ENCODE data around the gene MAFF. TPM values are rescaled to one million over a fixed set of nuclear protein-coding genes. Genes with fewer than 3 reads are reported as not detected.

The MAFF gene
- polyA plus RNA-seq, 1 of the 3 experiments (the other 2 are of a cell fraction), result 7.9 TPM

DNA sequence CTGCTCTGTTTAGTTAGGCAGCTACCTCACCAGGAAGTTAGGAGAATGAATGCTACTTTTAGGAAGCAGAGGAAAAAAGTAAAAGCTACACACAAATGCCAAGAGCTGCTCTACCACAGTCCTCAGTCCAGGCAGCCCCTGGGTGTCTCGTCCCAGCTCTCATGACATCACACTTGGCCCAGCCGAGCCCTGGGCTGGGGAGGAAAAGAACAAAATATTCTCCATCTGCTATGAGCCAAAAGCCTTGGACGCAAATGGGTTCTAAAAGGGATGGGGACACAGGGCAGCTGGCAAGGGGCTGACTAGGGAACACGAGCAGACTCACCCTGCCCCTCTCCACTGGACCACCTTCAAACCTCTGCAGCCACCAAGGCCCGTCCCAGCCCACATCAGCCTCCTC lies 44.9 kb downstream of the MAFF start:
- Histone ChIP-seq H3K9me3 (no peaks in the 10 kb centered on the region), H4K20me1 (ENCODE audit: insufficient read depth) (no peaks in the 10 kb centered on the region), H3K9me2 (no peaks in the 10 kb centered on the region), H3K4me3 (ENCODE audit: low read depth in 2 of 2, low read length in 1 of 2) (no peak overlapping the region), H3K27me3 (ENCODE audit: insufficient read depth) (no peaks in the 10 kb centered on the region), H3K4me1 (ENCODE audit: control insufficient read depth in 1 of 2, insufficient read depth in 2 of 2, low read depth in 1 of 2, low read length in 1 of 2) (peaks cover 0 to 8% of the 10 kb centered on the region in 2 experiments; a peak in 1 of 4 replicates), H2AFZ (ENCODE audit: low read depth) (no peak overlapping the region), H3K9ac (no peak overlapping the region), H3K36me3 (replicated peaks in 1 of 2; ENCODE audit: control insufficient read depth in 1 of 2, insufficient read depth in 2 of 2, low read length in 1 of 2) (peaks cover 0 to 6% of the 10 kb centered on the region in 2 experiments), H3F3A (replicated peaks; ENCODE audit: insufficient read depth) (no peaks in the 10 kb centered on the region), H3K79me2 (ENCODE audit: insufficient read depth) (peaks cover 36% of the 10 kb centered on the region; the same call in 1 of the 2 replicates), H3K4me2 (no peak overlapping the region), H3K27ac (ENCODE audit: low read depth in 2 of 2, low read length in 1 of 2) (no peak overlapping the region)
- TF ChIP-seq TEAD4 (IDR thresholded peaks at IDR 0.05; ENCODE audit: borderline replicate concordance, insufficient read depth) (no peak), GATA2 (CRISPR knock-in tag; IDR thresholded peaks at IDR 0.05) (no peak), FOXM1 (IDR thresholded peaks at IDR 0.05; ENCODE audit: low read depth) (no peak)
- POLR2A ChIA-PET, result no interaction called here
- CTCF ChIA-PET, result no interaction called here
- WGBS (ENCODE audit: low lambda C conversion rate), result 63% methylated on average over 2 of the region's 5 CpGs
- no peak for DNase-seq

DNA sequence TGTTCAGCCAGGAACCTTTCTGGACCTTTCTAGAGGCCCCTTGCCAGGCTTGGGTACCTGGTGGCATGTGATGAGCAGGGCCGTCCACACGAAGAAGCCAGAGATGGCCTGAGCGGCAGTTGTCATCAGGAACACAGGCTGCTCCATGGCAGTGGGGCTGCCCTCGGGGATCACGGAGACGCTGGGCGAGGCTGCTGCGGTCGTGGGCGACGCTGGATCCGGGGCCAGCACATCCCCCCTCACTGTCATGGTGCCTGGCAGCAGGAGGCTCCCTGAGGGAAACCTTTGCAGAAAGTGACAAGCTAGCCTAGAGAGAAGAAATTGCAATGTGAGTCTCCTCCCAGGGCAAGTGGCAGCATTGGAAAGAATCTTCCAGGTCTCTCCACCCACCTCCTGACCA lies 45.9 kb downstream of the MAFF start:
- no CpG with 5 or more reads among the region's 12 CpGs for WGBS (ENCODE audit: low lambda C conversion rate)
- POLR2A ChIA-PET, result no interaction called here
- TF ChIP-seq, protein P1, sequence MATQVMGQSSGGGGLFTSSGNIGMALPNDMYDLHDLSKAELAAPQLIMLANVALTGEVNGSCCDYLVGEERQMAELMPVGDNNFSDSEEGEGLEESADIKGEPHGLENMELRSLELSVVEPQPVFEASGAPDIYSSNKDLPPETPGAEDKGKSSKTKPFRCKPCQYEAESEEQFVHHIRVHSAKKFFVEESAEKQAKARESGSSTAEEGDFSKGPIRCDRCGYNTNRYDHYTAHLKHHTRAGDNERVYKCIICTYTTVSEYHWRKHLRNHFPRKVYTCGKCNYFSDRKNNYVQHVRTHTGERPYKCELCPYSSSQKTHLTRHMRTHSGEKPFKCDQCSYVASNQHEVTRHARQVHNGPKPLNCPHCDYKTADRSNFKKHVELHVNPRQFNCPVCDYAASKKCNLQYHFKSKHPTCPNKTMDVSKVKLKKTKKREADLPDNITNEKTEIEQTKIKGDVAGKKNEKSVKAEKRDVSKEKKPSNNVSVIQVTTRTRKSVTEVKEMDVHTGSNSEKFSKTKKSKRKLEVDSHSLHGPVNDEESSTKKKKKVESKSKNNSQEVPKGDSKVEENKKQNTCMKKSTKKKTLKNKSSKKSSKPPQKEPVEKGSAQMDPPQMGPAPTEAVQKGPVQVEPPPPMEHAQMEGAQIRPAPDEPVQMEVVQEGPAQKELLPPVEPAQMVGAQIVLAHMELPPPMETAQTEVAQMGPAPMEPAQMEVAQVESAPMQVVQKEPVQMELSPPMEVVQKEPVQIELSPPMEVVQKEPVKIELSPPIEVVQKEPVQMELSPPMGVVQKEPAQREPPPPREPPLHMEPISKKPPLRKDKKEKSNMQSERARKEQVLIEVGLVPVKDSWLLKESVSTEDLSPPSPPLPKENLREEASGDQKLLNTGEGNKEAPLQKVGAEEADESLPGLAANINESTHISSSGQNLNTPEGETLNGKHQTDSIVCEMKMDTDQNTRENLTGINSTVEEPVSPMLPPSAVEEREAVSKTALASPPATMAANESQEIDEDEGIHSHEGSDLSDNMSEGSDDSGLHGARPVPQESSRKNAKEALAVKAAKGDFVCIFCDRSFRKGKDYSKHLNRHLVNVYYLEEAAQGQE (IDR thresholded peaks at IDR 0.05; ENCODE audit: low read depth, low read length), result no peak
- TF ChIP-seq NRF1 (IDR thresholded peaks at IDR 0.05; ENCODE audit: low read depth, low read length), result no peak
- H3K4me1 ChIP-seq (ENCODE audit: control insufficient read depth in 1 of 2, insufficient read depth in 2 of 2, low read depth in 1 of 2, low read length in 1 of 2), result peaks cover 0 to 8% of the 10 kb centered on the region in 2 experiments; a peak in 1 of 4 replicates
- H3K27me3 ChIP-seq (ENCODE audit: insufficient read depth), result no peaks in the 10 kb centered on the region
- H3K27ac ChIP-seq (ENCODE audit: low read depth in 2 of 2, low read length in 1 of 2), result no peak overlapping the region
- no peaks in the 10 kb centered on the region for H3K9me3 ChIP-seq
- DNase-seq, result no peak
- H4K20me1 ChIP-seq (ENCODE audit: insufficient read depth), result no peaks in the 10 kb centered on the region
- CTCF ChIA-PET, result interaction anchor here (0.9 kb wide), 1 partner anchor 134 kb away, joined by 3 read pairs; no protein-coding TSS in a partner anchor
- H3F3A ChIP-seq (replicated peaks; ENCODE audit: insufficient read depth), result no peaks in the 10 kb centered on the region
- H3K9me2 ChIP-seq, result no peaks in the 10 kb centered on the region
- no peak overlapping the region for H3K4me3 ChIP-seq (ENCODE audit: low read depth in 2 of 2, low read length in 1 of 2)
- peaks cover 0 to 6% of the 10 kb centered on the region in 2 experiments for H3K36me3 ChIP-seq (replicated peaks in 1 of 2; ENCODE audit: control insufficient read depth in 1 of 2, insufficient read depth in 2 of 2, low read length in 1 of 2)
- no peak overlapping the region for H2AFZ ChIP-seq (ENCODE audit: low read depth)
- H3K4me2 ChIP-seq, result no peak overlapping the region
- no peak overlapping the region for H3K9ac ChIP-seq
- peaks cover 46% of the 10 kb centered on the region for H3K79me2 ChIP-seq (ENCODE audit: insufficient read depth)

DNA sequence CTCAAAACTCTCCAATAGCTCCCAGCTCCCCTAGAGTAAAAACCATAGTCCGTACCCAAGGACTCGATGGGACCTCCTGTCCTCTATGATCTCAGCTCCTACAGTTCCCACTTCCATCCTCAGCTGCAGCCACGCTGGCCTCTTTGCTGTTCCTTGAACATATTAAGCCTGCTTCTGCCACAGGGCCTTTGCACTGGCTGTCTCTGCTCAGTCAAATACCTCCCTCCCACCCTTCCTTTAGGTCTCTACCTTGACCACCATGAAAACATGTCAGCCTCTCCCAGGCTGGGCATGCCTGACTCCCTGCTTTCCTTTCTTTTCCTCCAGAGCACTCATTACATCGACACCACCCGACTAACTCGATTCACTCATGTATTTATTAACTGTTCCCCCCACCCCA lies 46.5 kb downstream of the MAFF start:
- no peak for TF ChIP-seq FOSL2 (IDR thresholded peaks at IDR 0.05; ENCODE audit: borderline replicate concordance, low read depth)
- TF ChIP-seq, protein P2, sequence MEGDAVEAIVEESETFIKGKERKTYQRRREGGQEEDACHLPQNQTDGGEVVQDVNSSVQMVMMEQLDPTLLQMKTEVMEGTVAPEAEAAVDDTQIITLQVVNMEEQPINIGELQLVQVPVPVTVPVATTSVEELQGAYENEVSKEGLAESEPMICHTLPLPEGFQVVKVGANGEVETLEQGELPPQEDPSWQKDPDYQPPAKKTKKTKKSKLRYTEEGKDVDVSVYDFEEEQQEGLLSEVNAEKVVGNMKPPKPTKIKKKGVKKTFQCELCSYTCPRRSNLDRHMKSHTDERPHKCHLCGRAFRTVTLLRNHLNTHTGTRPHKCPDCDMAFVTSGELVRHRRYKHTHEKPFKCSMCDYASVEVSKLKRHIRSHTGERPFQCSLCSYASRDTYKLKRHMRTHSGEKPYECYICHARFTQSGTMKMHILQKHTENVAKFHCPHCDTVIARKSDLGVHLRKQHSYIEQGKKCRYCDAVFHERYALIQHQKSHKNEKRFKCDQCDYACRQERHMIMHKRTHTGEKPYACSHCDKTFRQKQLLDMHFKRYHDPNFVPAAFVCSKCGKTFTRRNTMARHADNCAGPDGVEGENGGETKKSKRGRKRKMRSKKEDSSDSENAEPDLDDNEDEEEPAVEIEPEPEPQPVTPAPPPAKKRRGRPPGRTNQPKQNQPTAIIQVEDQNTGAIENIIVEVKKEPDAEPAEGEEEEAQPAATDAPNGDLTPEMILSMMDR (IDR thresholded peaks at IDR 0.05), result no peak
- no peak for TF ChIP-seq FOXM1 (IDR thresholded peaks at IDR 0.05; ENCODE audit: low read depth)
- TF ChIP-seq RXRA (IDR thresholded peaks at IDR 0.05; ENCODE audit: borderline replicate concordance, low read depth), result no peak
- TF ChIP-seq, protein P3, sequence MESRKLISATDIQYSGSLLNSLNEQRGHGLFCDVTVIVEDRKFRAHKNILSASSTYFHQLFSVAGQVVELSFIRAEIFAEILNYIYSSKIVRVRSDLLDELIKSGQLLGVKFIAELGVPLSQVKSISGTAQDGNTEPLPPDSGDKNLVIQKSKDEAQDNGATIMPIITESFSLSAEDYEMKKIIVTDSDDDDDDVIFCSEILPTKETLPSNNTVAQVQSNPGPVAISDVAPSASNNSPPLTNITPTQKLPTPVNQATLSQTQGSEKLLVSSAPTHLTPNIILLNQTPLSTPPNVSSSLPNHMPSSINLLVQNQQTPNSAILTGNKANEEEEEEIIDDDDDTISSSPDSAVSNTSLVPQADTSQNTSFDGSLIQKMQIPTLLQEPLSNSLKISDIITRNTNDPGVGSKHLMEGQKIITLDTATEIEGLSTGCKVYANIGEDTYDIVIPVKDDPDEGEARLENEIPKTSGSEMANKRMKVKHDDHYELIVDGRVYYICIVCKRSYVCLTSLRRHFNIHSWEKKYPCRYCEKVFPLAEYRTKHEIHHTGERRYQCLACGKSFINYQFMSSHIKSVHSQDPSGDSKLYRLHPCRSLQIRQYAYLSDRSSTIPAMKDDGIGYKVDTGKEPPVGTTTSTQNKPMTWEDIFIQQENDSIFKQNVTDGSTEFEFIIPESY (IDR thresholded peaks at IDR 0.05; ENCODE audit: borderline replicate concordance, low read depth), result no peak
- no peak for TF ChIP-seq ELF1 (IDR thresholded peaks at IDR 0.05)
- H4K20me1 ChIP-seq (ENCODE audit: insufficient read depth), result no peaks in the 10 kb centered on the region
- ChIA-PET CTCF (interaction anchor here (0.9 kb wide), 1 partner anchor 134 kb away, joined by 3 read pairs; no protein-coding TSS in a partner anchor), POLR2A (no interaction called here)
- no peaks in the 10 kb centered on the region for H3K27me3 ChIP-seq (ENCODE audit: insufficient read depth)
- no peak overlapping the region for H3K4me3 ChIP-seq (ENCODE audit: low read depth in 2 of 2, low read length in 1 of 2)
- no peaks in the 10 kb centered on the region for H3K9me3 ChIP-seq
- peaks cover 0 to 6% of the 10 kb centered on the region in 2 experiments for H3K36me3 ChIP-seq (replicated peaks in 1 of 2; ENCODE audit: control insufficient read depth in 1 of 2, insufficient read depth in 2 of 2, low read length in 1 of 2)
- no peak overlapping the region for H3K9ac ChIP-seq
- peaks cover 52% of the 10 kb centered on the region for H3K79me2 ChIP-seq (ENCODE audit: insufficient read depth)
- 97% methylated on average over 6 of the region's 6 CpGs for WGBS (ENCODE audit: low lambda C conversion rate)
- H3K4me2 ChIP-seq, result no peak overlapping the region
- no peak overlapping the region for H3K27ac ChIP-seq (ENCODE audit: low read depth in 2 of 2, low read length in 1 of 2)
- peaks cover 0 to 5% of the 10 kb centered on the region in 2 experiments; a peak in 1 of 4 replicates for H3K4me1 ChIP-seq (ENCODE audit: control insufficient read depth in 1 of 2, insufficient read depth in 2 of 2, low read depth in 1 of 2, low read length in 1 of 2)
- no peaks in the 10 kb centered on the region for H3K9me2 ChIP-seq
- no peak for DNase-seq
- no peak overlapping the region for H2AFZ ChIP-seq (ENCODE audit: low read depth)
- no peaks in the 10 kb centered on the region for H3F3A ChIP-seq (replicated peaks; ENCODE audit: insufficient read depth)
